Endodermal cell (in vitro differentiated cells): ENCODE results near the gene CACNA2D4. TPM values are rescaled to one million over a fixed set of nuclear protein-coding genes. Genes with fewer than 3 reads are reported as not detected.

Experiments used
- DNase-seq: peaks from one replicate; pipeline ENCODE4 v3.0.0-alpha.2; 2017
- H3K27ac ChIP-seq: 2 replicates; pipeline ENCODE4 v1.5.1; 2013; ENCODE audit warnings: mild to moderate bottlenecking, low read depth, low read length, moderate library complexity
- H3K27me3 ChIP-seq: 2 replicates; pipeline ENCODE4 v1.6.1; 2013; ENCODE audit warnings: mild to moderate bottlenecking, low read length, moderate library complexity; ENCODE audit not compliant: insufficient read depth, control insufficient read depth, poor library complexity, severe bottlenecking
- H3K36me3 ChIP-seq: 2 replicates; pipeline ENCODE4 v1.7.0; 2013; ENCODE audit warnings: mild to moderate bottlenecking, low read length, moderate library complexity; ENCODE audit not compliant: control insufficient read depth, insufficient read depth
- H3K4me1 ChIP-seq: one replicate; pipeline ENCODE4 v1.7.0; 2013; ENCODE audit warnings: low read length; ENCODE audit not compliant: control insufficient read depth, insufficient read depth
- H3K4me3 ChIP-seq: 2 replicates; pipeline ENCODE4 v1.5.1; 2013; ENCODE audit warnings: mild to moderate bottlenecking, low read length, moderate library complexity
- H3K9ac ChIP-seq: 2 replicates; pipeline ENCODE4 v1.6.1; 2013; ENCODE audit warnings: mild to moderate bottlenecking, low read length, moderate library complexity; ENCODE audit not compliant: poor library complexity, severe bottlenecking; ENCODE audit errors: extremely low read depth
- H3K9me3 ChIP-seq: 2 replicates; pipeline ENCODE4 v1.6.1; 2013; ENCODE audit warnings: mild to moderate bottlenecking, low read length, moderate library complexity; ENCODE audit not compliant: control insufficient read depth
- H3K27ac Mint-ChIP-seq: 2 replicates; pipeline ENCODE4 v1.8.0; 2020; ENCODE audit warnings: mixed read lengths
- H3K27me3 Mint-ChIP-seq: 2 replicates; pipeline ENCODE4 v1.8.0; 2021; ENCODE audit warnings: mild to moderate bottlenecking, mixed read lengths; ENCODE audit not compliant: insufficient read depth
- H3K36me3 Mint-ChIP-seq: 2 replicates; pipeline ENCODE4 v1.8.0; 2020; ENCODE audit warnings: low read depth, mixed read lengths
- H3K4me1 Mint-ChIP-seq: 2 replicates; pipeline ENCODE4 v1.8.0; 2020; ENCODE audit warnings: mixed read lengths
- H3K4me3 Mint-ChIP-seq: 2 replicates; pipeline ENCODE4 v1.8.0; 2020; ENCODE audit warnings: mild to moderate bottlenecking, moderate library complexity, mixed read lengths
- H3K9me3 Mint-ChIP-seq: 2 replicates; pipeline ENCODE4 v1.8.0; 2020; ENCODE audit warnings: mild to moderate bottlenecking, mixed read lengths
- WGBS, 2 experiments: methylation state at CpG; one replicate each; pipeline versions ENCODE4 v1.1.5 to v1.1.7; 2013; ENCODE audit warnings: missing lambda C conversion rate in 2 of 2, mixed read lengths in 1 of 2; ENCODE audit not compliant: insufficient coverage in 1 of 2, insufficient read length in 1 of 2; 5-methylcytosine and 5-hydroxymethylcytosine counted together
- long read RNA-seq, 4 experiments: library from polyadenylated mRNA in 2 of 4; library from RNA in 1 of 4; library from capped mRNA in 1 of 4; stranded (forward) in 3 of 4; unstranded in 1 of 4; transcript quantifications; one replicate each; pipeline ENCODE4 v2.0.0, GENCODE V29; 2020 to 2021; ENCODE audit warnings: inconsistent platforms in 1 of 4
- polyA plus RNA-seq, 2 experiments: library from polyadenylated mRNA; stranded (reverse); fragments of 50-300 nt; gene quantifications; one replicate each; pipeline ENCODE4 v1.2.3, GENCODE V29; 2013
- total RNA-seq, 2 donors: library from RNA; stranded (reverse); fragmentation: NEBNext Ultra II Directional in 1 of 2; extraction: Animal tissue kit (Norgen Biotek cat#: 25700) in 1 of 2; gene quantifications; 2 replicates in 1 of 2; 3 replicates in 1 of 2; pipeline ENCODE4 v1.2.1, GENCODE V29; 2021
- TF ChIP-seq, protein P1 (sequence below): fragments of 200-600 bp; sonication (generic); conservative IDR thresholded peaks from 2 replicates; pipeline ENCODE4 v1.5.0; 2021; ENCODE audit warnings: antibody characterized with exemption, mild to moderate bottlenecking

Gene CACNA2D4, protein sequence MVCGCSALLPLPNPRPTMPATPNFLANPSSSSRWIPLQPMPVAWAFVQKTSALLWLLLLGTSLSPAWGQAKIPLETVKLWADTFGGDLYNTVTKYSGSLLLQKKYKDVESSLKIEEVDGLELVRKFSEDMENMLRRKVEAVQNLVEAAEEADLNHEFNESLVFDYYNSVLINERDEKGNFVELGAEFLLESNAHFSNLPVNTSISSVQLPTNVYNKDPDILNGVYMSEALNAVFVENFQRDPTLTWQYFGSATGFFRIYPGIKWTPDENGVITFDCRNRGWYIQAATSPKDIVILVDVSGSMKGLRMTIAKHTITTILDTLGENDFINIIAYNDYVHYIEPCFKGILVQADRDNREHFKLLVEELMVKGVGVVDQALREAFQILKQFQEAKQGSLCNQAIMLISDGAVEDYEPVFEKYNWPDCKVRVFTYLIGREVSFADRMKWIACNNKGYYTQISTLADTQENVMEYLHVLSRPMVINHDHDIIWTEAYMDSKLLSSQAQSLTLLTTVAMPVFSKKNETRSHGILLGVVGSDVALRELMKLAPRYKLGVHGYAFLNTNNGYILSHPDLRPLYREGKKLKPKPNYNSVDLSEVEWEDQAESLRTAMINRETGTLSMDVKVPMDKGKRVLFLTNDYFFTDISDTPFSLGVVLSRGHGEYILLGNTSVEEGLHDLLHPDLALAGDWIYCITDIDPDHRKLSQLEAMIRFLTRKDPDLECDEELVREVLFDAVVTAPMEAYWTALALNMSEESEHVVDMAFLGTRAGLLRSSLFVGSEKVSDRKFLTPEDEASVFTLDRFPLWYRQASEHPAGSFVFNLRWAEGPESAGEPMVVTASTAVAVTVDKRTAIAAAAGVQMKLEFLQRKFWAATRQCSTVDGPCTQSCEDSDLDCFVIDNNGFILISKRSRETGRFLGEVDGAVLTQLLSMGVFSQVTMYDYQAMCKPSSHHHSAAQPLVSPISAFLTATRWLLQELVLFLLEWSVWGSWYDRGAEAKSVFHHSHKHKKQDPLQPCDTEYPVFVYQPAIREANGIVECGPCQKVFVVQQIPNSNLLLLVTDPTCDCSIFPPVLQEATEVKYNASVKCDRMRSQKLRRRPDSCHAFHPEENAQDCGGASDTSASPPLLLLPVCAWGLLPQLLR
- total RNA-seq, result 1 to 10 TPM; 4.3 to 5.7 TPM
- 0.53 TPM for polyA plus RNA-seq (2013, experiment 1 of 2)
- 0.29 TPM for polyA plus RNA-seq (2013, experiment 2 of 2)
- long read RNA-seq, experiment 1, result 0 reads
- long read RNA-seq, experiment 2, partial matches to known transcripts, result 0 of 6 reads
- long read RNA-seq, experiment 2, other reads (novel, unspliced or antisense), result 5 of 6 reads
- long read RNA-seq, experiment 3, partial matches to known transcripts, result 2 of 15 reads
- long read RNA-seq, experiment 3, other reads (novel, unspliced or antisense), result 11 of 15 reads
- long read RNA-seq, experiment 4, result 0 reads

DNA sequence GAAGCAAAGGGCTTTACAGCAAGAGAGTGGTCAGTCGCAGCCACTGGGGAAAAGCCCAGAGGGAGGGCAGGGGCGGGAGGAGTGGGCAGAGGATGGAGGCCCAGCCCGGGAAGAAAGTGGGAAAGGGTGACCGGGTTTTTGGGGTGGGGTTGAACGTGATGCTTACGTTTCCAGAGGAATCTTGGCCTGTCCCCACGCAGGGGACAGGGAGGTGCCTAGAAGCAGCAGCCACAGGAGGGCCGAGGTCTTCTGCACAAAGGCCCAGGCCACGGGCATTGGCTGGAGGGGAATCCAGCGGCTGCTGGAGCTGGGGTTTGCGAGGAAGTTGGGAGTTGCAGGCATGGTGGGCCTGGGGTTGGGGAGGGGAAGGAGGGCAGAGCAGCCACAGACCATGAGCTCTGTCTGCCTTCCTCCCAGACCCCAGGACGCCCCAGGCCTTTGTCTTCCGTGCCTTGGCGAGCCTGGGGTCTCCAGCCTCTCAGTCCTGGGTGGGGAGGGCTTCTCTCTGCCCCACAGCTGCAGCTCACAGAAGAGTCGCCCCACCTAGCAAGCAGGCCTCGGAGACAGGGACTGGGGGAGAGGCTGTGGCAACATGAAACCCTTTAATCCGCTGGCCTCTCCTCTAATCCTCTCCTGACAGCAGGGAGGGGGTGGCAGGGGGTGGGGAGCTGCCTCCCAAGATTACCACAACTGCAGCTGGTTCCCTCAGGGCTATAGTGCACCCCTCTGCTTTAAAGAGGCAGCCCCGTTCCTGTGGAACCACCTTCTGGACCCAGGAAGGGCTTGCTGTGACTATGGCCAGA, at the start of gene CACNA2D4:
CACNA2D4 (minus strand) TSS at position 572 of the 803 bp plus-strand sequence; CDS start at position 393, 179 bp downstream.
- Histone ChIP-seq H3K9me3 (no peaks in the 10 kb centered on the region), H3K9ac (no peak within 1 kb of the TSS), H3K4me3 (no peak within 1 kb of the TSS), H3K27ac (no peak within 1 kb of the TSS), H3K36me3 (no peaks in the 10 kb centered on the region), H3K27me3 (no peaks in the 10 kb centered on the region), H3K4me1 (peaks cover 9% of the 10 kb centered on the region)
- TF ChIP-seq, protein P1, sequence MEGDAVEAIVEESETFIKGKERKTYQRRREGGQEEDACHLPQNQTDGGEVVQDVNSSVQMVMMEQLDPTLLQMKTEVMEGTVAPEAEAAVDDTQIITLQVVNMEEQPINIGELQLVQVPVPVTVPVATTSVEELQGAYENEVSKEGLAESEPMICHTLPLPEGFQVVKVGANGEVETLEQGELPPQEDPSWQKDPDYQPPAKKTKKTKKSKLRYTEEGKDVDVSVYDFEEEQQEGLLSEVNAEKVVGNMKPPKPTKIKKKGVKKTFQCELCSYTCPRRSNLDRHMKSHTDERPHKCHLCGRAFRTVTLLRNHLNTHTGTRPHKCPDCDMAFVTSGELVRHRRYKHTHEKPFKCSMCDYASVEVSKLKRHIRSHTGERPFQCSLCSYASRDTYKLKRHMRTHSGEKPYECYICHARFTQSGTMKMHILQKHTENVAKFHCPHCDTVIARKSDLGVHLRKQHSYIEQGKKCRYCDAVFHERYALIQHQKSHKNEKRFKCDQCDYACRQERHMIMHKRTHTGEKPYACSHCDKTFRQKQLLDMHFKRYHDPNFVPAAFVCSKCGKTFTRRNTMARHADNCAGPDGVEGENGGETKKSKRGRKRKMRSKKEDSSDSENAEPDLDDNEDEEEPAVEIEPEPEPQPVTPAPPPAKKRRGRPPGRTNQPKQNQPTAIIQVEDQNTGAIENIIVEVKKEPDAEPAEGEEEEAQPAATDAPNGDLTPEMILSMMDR, result no peak
- no peaks in the 10 kb centered on the region for H3K27me3 Mint-ChIP-seq
- peak within 1 kb of the TSS; percentile 14 for H3K27ac Mint-ChIP-seq
- no peaks in the 10 kb centered on the region for H3K9me3 Mint-ChIP-seq
- 75 to 82% methylated on average over 10 to 18 of the region's 18 CpGs for WGBS, 2 experiments
- no peak within 1 kb of the TSS for H3K4me3 Mint-ChIP-seq
- H3K4me1 Mint-ChIP-seq, result peaks cover 43% of the 10 kb centered on the region
- peak; percentile 68 for DNase-seq
- H3K36me3 Mint-ChIP-seq, result no peaks in the 10 kb centered on the region

DNA sequence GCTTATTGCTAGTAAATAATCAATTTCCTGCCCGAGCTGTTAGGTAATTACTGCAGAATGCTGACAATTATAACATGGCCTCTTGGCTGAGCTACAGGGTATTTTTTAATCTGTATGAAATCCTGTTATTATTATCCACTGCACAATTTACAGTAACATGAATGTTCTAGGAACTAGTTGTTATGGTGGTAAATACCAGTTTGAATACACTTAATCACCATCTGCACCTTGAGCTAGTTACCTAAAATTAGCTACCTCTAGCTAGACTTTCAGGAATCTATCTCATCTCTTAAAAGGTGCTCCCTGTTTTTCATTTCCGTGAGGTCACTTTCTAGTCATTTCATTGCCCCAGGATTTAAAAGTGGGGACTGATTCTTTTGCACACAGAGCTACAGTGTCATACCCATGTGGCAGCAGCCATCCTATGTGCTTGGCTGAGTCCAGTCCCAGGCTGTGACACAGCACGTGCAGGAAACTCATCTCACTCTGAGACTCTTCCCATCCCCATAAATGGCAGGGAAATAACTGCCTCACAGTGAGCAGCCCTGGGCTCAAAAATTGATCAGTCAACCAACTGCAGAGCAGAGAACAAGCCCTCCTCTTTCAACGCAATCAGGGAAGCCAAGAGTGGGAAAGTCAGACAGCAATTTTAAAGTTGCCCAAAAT, 48.2 kb upstream of the CACNA2D4 start:
- no peaks in the 10 kb centered on the region for H3K9me3 ChIP-seq
- no peak overlapping the region for H3K9ac ChIP-seq
- H3K4me1 ChIP-seq, result no peaks in the 10 kb centered on the region
- peaks cover 19% of the 10 kb centered on the region for H3K36me3 Mint-ChIP-seq
- H3K9me3 Mint-ChIP-seq, result no peaks in the 10 kb centered on the region
- H3K27ac Mint-ChIP-seq, result peak overlapping the region; percentile 38
- H3K4me1 Mint-ChIP-seq, result peaks cover 19% of the 10 kb centered on the region
- no peak overlapping the region for H3K27ac ChIP-seq
- TF ChIP-seq, protein P1, result no peak
- DNase-seq, result no peak
- H3K4me3 Mint-ChIP-seq, result no peak overlapping the region
- H3K4me3 ChIP-seq, result no peak overlapping the region
- H3K36me3 ChIP-seq, result peaks cover 25% of the 10 kb centered on the region
- H3K27me3 ChIP-seq, result no peaks in the 10 kb centered on the region
- no peaks in the 10 kb centered on the region for H3K27me3 Mint-ChIP-seq
- WGBS, 2 experiments, result 89 to 93% methylated on average over 3 to 4 of the region's 4 CpGs
